HEK293 (cell line): ENCODE results near the gene MT2A.

Experiments
- CTCF ChIA-PET: fragments of 350-600 bp; formaldehyde crosslinking; extraction: SDS; loops from one replicate; lab custom pipeline; 2021; ENCODE audit warnings: antibody characterized with exemption; lab: Yijun Ruan, JAX
- POLR2A ChIA-PET: fragments of 300-600 bp; formaldehyde crosslinking; extraction: SDS; loops from one replicate; lab custom pipeline; 2020; ENCODE audit warnings: antibody characterized with exemption, inconsistent platforms; lab: Yijun Ruan, JAX
- H3K27ac ChIP-seq: fragments of 200-500 bp; sonication (Bioruptor generic); 2 replicates; pipeline ENCODE4 v1.5.1; 2014; ENCODE audit warnings: low read depth, low read length, control low read depth, inconsistent platforms; ENCODE audit errors: extremely low read depth
- H3K36me3 ChIP-seq, 2 experiments: fragments of 200-500 bp in 1 of 2; sonication (Bioruptor generic) in 1 of 2; 1 replicate in 1 of 2; 2 replicates in 1 of 2; pipeline ENCODE4 v1.5.1; 2014 to 2017; ENCODE audit warnings: inconsistent platforms in 2 of 2, low read length in 2 of 2; ENCODE audit not compliant: control insufficient read depth in 2 of 2, insufficient read depth in 1 of 2
- H3K4me1 ChIP-seq: fragments of 200-500 bp; sonication (Bioruptor generic); 2 replicates; pipeline ENCODE4 v1.5.1; 2014; ENCODE audit warnings: mild to moderate bottlenecking, low read length, inconsistent platforms; ENCODE audit not compliant: control insufficient read depth, insufficient read depth
- H3K4me3 ChIP-seq: 2 replicates; pipeline ENCODE4 v1.5.1; 2011; ENCODE audit warnings: low read depth, mild to moderate bottlenecking, control low read depth, low read length, moderate library complexity
- H3K9me3 ChIP-seq: fragments of 200-500 bp; sonication (Bioruptor generic); 2 replicates; pipeline ENCODE4 v1.5.1; 2014; ENCODE audit warnings: low read depth, low read length, inconsistent platforms; ENCODE audit not compliant: control insufficient read depth, insufficient read depth
- FEZF1 ChIP-seq: fragments of 450-650 bp; formaldehyde crosslinking; IDR thresholded peaks from 2 replicates; pipeline ENCODE4 v1.5.1; 2016; ENCODE audit warnings: missing biosample characterization, missing genetic modification characterization
- HOXD13 ChIP-seq: sonication (generic); formaldehyde crosslinking; IDR thresholded peaks from 2 replicates; pipeline ENCODE4 v1.8.0; 2022; ENCODE audit warnings: missing genetic modification reagents, borderline replicate concordance
- REST ChIP-seq: fragments of 450-650 bp; formaldehyde crosslinking; IDR thresholded peaks from 2 replicates; pipeline ENCODE4 v1.5.1; 2016; ENCODE audit warnings: missing biosample characterization, missing genetic modification characterization
- SP3 ChIP-seq: fragments of 450-650 bp; formaldehyde crosslinking; IDR thresholded peaks from 2 replicates; pipeline ENCODE4 v1.5.1; 2016; ENCODE audit warnings: missing biosample characterization, missing genetic modification characterization
- ZFP3 ChIP-seq: fragments of 450-650 bp; formaldehyde crosslinking; IDR thresholded peaks from 2 replicates; pipeline ENCODE4 v1.5.1; 2016; ENCODE audit warnings: low read depth, missing biosample characterization, missing genetic modification characterization
- ZFP41 ChIP-seq: fragments of 450-650 bp; formaldehyde crosslinking; IDR thresholded peaks from 2 replicates; pipeline ENCODE4 v1.5.1; 2016; ENCODE audit warnings: missing biosample characterization, missing genetic modification characterization, borderline replicate concordance
- ZFP69B ChIP-seq: fragments of 450-650 bp; formaldehyde crosslinking; IDR thresholded peaks from 2 replicates; pipeline ENCODE4 v1.5.1; 2016; ENCODE audit warnings: missing biosample characterization, missing genetic modification characterization
- ZNF157 ChIP-seq: fragments of 450-650 bp; formaldehyde crosslinking; IDR thresholded peaks from 2 replicates; pipeline ENCODE4 v1.5.1; 2016; ENCODE audit warnings: missing biosample characterization, missing genetic modification characterization
- ZNF221 ChIP-seq: fragments of 450-650 bp; formaldehyde crosslinking; IDR thresholded peaks from 2 replicates; pipeline ENCODE4 v1.5.1; 2017; ENCODE audit warnings: missing biosample characterization, missing genetic modification characterization, borderline replicate concordance
- ZNF324 ChIP-seq: fragments of 450-650 bp; formaldehyde crosslinking; IDR thresholded peaks from 2 replicates; pipeline ENCODE4 v1.5.1; 2016; ENCODE audit warnings: missing biosample characterization, missing genetic modification characterization
- ZNF48 ChIP-seq: fragments of 450-650 bp; formaldehyde crosslinking; IDR thresholded peaks from 2 replicates; pipeline ENCODE4 v1.5.1; 2016; ENCODE audit warnings: missing biosample characterization, missing genetic modification characterization
- ZNF513 ChIP-seq: fragments of 450-650 bp; IDR thresholded peaks from 2 replicates; pipeline ENCODE4 v1.5.1; 2018; ENCODE audit warnings: missing biosample characterization, missing genetic modification characterization
- ZNF561 ChIP-seq: fragments of 450-650 bp; IDR thresholded peaks from 2 replicates; pipeline ENCODE4 v1.5.1; 2018; ENCODE audit warnings: missing biosample characterization, missing genetic modification characterization, borderline replicate concordance
- ZNF645 ChIP-seq: fragments of 450-650 bp; formaldehyde crosslinking; IDR thresholded peaks from 2 replicates; pipeline ENCODE4; 2016; ENCODE audit warnings: missing biosample characterization, missing genetic modification characterization
- ZNF654 ChIP-seq: fragments of 450-650 bp; formaldehyde crosslinking; IDR thresholded peaks from 2 replicates; pipeline ENCODE4 v1.5.1; 2016; ENCODE audit warnings: low read depth, missing biosample characterization, missing genetic modification characterization
- ZNF677 ChIP-seq: fragments of 450-650 bp; IDR thresholded peaks from 2 replicates; pipeline ENCODE4 v1.5.0; 2018; ENCODE audit warnings: missing biosample characterization, mild to moderate bottlenecking, missing genetic modification characterization, moderate library complexity
- ZNF785 ChIP-seq: fragments of 450-650 bp; formaldehyde crosslinking; IDR thresholded peaks from 2 replicates; pipeline ENCODE4 v1.5.1; 2016; ENCODE audit warnings: missing biosample characterization, missing genetic modification characterization
- TF ChIP-seq, protein P1 (sequence below): fragments of 450-650 bp; formaldehyde crosslinking; IDR thresholded peaks from 2 replicates; pipeline ENCODE4 v1.5.1; 2016; ENCODE audit warnings: missing biosample characterization, missing genetic modification characterization
- TF ChIP-seq, protein P2 (sequence below): fragments of 450-650 bp; formaldehyde crosslinking; IDR thresholded peaks from 2 replicates; pipeline ENCODE4 v1.5.1; 2017; ENCODE audit warnings: missing biosample characterization, missing genetic modification characterization

MT2A gene

DNA sequence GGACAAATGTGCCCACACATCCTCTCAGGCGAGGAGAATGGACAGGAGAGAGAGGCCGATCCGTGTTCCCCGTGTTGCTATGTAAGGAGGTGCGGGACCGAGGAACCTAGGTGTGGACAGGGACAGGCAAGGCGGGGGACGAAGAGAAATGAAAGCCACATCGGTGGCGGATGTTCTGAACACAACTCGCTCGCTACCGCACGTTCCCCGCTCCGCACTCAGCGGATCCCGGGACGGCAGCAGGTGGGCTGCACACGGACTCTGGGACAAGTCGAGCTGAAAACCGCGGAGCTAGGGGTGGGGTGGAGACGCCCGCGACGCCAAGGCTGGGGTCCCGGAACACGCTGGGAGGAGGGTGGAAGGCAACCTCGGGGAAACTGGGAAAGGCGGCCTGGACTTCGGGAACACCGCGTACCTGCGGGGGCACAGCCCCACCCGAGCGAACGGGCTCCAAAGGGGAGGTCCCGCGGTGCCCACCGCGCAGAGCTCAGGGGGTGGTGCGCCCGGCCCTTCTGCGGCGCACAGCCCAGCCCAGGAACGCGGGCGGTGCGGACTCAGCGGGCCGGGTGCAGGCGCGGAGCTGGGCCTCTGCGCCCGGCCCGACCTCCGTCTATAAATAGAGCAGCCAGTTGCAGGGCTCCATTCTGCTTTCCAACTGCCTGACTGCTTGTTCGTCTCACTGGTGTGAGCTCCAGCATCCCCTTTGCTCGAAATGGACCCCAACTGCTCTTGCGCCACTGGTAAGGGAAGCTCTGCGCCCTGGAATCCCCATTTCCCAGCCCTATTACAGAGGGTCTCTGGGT is 17.0 kb downstream of the MT2A start, which contains the start of gene MT1E:
MT1E (plus strand) TSS at position 642 of the 803 bp plus-strand sequence; CDS start at position 713, 71 bp downstream.
- Histone ChIP-seq H3K4me1 (no peaks in the 10 kb centered on the region; the same call in 1 of the 2 replicates), H3K27ac (no peak within 1 kb of the TSS), H3K36me3 (no peaks in the 10 kb centered on the region), H3K4me3 (no peak within 1 kb of the TSS), H3K9me3 (no peaks in the 10 kb centered on the region)
- POLR2A ChIA-PET, result interaction anchor here (1.4 to 2.6 kb wide), 2 partner anchors 15 to 17 kb away, joined by 5 to 8 read pairs; partner anchors contain the start of gene MT2A
- CTCF ChIA-PET, result interaction anchor here (0.7 kb wide), 1 partner anchor 48 kb away, joined by 3 read pairs; no protein-coding TSS in a partner anchor
- TF ChIP-seq, protein P1, sequence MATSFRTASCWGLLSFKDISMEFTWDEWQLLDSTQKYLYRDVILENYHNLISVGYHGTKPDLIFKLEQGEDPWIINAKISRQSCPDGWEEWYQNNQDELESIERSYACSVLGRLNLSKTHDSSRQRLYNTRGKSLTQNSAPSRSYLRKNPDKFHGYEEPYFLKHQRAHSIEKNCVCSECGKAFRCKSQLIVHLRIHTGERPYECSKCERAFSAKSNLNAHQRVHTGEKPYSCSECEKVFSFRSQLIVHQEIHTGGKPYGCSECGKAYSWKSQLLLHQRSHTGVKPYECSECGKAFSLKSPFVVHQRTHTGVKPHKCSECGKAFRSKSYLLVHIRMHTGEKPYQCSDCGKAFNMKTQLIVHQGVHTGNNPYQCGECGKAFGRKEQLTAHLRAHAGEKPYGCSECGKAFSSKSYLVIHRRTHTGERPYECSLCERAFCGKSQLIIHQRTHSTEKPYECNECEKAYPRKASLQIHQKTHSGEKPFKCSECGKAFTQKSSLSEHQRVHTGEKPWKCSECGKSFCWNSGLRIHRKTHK (tag by site-specific recombination), result no peak
- TF ChIP-seq REST (no peak), ZNF48 (tag by site-specific recombination) (no peak), ZNF324 (tag by site-specific recombination) (no peak), SP3 (tag by site-specific recombination) (no peak), FEZF1 (tag by site-specific recombination) (no peak), ZFP41 (tag by site-specific recombination) (no peak), HOXD13 (CRISPR knock-in tag) (no peak), ZNF221 (tag by site-specific recombination) (no peak), ZNF561 (tag by site-specific recombination) (no peak), ZNF645 (no peak), ZNF677 (tag by site-specific recombination) (no peak), ZNF157 (no peak), ZFP3 (tag by site-specific recombination) (no peak), ZFP69B (tag by site-specific recombination) (no peak), ZNF654 (tag by site-specific recombination) (no peak), ZNF513 (no peak), ZNF785 (tag by site-specific recombination) (no peak)
- TF ChIP-seq, protein P2, sequence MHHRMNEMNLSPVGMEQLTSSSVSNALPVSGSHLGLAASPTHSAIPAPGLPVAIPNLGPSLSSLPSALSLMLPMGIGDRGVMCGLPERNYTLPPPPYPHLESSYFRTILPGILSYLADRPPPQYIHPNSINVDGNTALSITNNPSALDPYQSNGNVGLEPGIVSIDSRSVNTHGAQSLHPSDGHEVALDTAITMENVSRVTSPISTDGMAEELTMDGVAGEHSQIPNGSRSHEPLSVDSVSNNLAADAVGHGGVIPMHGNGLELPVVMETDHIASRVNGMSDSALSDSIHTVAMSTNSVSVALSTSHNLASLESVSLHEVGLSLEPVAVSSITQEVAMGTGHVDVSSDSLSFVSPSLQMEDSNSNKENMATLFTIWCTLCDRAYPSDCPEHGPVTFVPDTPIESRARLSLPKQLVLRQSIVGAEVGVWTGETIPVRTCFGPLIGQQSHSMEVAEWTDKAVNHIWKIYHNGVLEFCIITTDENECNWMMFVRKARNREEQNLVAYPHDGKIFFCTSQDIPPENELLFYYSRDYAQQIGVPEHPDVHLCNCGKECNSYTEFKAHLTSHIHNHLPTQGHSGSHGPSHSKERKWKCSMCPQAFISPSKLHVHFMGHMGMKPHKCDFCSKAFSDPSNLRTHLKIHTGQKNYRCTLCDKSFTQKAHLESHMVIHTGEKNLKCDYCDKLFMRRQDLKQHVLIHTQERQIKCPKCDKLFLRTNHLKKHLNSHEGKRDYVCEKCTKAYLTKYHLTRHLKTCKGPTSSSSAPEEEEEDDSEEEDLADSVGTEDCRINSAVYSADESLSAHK (tag by site-specific recombination), result no peak
